Ovary (tissue), 3 donors: ENCODE measurements around the gene CCNK.

Experiments
- CTCF ChIP-seq, 3 donors: fragments of 450-650 bp in 2 of 3; fragments of 200-600 bp in 1 of 3; IDR thresholded peaks; one replicate each; pipeline versions ENCODE4 v1.5.1 to v1.8.0; 2016 to 2022; ENCODE audit warnings: antibody characterized with exemption in 3 of 3, mild to moderate bottlenecking in 1 of 3
- EP300 ChIP-seq: sonication (generic); formaldehyde crosslinking; IDR thresholded peaks from one replicate; pipeline ENCODE4 v1.6.1; 2017; ENCODE audit warnings: antibody characterized with exemption
- donor health status: DM: no; HTN: no; CAD: no.

- TF ChIP-seq CTCF (IDR thresholded peaks at IDR 0.05) (no peak), EP300 (no peak)
Observed at GRCh38 chr14:99531251-99532096, 50.3 kb downstream of the CCNK start.
